ENCODE data around the gene ZAP70.

The ZAP70 gene

DNA sequence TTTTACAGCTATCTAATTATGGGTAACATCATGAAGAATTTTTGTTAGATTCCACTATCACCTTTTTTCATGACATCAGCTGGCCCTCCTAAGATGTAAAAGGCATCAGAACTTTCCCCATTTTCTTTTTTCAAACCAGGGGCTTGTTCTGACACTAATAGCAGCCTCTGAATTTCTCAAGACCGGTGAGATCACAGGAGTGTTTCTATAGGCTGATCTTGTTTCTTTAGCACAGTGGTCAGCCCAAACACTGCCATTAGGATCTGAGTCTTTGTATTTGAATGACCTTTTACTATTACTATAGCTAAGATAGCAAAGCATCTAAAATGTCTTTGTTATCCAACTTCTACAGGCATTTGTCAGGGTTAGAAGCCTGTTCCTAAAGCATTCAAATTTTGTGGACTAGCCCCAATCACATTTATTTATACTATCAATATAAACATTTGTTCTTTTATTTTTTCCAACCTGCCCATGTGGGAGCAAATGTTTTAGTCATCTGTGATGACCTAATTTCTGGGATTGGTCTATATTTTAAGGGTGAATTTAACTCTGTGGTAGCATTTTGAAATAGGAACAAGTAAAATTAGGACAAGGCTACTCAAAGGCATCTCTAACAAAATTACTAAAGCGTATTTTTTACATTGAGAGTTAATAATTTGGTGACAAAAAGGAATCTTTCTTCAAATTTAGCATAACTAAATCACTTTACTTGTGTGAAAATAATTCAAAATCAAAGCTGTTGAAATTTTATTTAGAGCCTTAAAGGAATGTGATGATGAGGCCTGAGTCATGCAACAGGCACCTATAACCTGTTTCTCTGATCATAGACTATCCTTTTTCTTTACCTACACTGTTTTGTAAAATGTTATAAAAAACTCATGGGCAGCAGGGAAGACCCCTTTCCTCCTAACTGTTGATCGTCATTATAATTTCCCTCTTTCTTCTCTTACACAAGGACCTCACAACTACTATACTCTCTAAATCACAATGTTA is 39.3 kb downstream of the ZAP70 start:
- no peak overlapping the region for H3K4me3 ChIP-seq (ENCODE audit: low read length)
- no peak for TF ChIP-seq ZNF274 (IDR thresholded peaks at IDR 0.05; ENCODE audit: low read depth, low read length)

DNA sequence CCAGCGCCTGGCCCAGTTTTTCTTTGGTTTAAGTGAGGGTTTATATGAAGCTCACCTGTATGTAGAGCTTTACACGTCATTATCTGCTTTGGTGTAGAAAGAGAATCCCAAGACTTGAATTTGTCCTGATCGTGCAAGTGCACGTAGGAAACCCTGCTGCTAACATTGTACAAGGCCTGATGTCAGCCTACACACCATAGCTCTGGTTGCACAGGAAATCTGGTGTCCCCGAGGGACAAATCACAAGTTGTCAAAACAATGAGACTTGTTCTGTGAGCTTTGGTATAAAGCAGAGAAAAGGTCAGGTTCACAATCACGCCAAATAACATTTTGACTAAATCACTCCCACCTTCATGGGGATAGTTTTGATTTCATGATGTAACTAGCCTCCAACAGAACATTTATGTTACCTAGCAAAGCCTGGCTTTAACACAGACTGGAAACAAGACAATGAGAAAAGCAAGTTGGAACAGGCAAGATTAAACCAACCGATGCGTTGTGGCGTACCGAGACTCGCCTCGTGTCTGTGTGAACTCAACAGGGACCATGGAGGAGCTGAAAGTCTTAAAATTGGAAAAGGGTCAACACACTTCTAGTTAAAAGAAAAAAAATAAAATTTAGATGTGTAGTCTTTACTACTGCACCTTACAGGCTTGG is 41.4 kb downstream of the ZAP70 start:
- no peak for TF ChIP-seq ZNF274 (IDR thresholded peaks at IDR 0.05; ENCODE audit: low read depth, low read length)
- H3K4me3 ChIP-seq (ENCODE audit: low read length) = no peak overlapping the region

DNA sequence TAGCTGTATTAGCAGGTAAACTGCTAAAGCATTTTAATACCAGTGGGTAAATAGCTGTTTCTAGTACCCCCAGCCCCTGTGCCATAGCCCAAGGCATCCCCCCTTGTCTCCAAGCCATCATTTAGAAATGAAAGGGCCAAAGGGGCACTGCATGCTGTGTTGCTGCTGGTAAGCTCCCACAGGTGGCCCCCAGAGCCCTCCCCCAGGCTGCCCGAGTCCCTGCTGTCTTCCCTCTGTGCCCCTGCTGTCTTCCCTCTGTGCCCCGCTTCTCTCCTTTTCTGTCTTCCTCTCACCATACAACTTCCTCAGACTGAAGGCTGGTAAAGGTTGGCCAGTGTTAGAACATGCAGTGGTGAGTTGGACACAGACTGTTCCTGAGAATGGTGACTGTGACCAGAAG is 42.1 kb downstream of the ZAP70 start:
- H3K4me3 ChIP-seq (ENCODE audit: low read length) = no peak overlapping the region
- TF ChIP-seq ZNF274 (IDR thresholded peaks at IDR 0.05; ENCODE audit: low read depth, low read length) = no peak

DNA sequence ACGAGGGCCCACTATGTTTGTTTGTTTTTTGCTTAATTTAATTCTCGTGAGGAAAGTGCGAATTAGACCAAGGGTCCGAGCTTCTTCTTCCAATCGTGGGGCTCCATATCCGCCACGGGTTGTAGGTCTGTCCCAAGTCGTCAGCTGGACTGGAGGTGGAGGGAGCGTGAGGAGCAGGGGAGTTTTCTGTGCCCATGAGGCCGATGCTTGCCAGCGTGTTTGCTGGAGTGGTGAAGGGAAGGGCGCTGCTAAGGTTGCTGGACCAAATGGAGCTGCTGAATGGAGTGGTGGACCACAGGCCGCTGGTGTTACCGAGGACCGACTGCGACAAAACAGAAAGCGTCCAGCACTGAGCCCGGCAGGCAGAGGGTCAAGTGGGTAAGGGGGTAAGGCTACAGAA is 43.7 kb downstream of the ZAP70 start:
- TF ChIP-seq ZNF274 (IDR thresholded peaks at IDR 0.05; ENCODE audit: low read depth, low read length) = no peak
- H3K4me3 ChIP-seq (ENCODE audit: low read length) = no peak overlapping the region

DNA sequence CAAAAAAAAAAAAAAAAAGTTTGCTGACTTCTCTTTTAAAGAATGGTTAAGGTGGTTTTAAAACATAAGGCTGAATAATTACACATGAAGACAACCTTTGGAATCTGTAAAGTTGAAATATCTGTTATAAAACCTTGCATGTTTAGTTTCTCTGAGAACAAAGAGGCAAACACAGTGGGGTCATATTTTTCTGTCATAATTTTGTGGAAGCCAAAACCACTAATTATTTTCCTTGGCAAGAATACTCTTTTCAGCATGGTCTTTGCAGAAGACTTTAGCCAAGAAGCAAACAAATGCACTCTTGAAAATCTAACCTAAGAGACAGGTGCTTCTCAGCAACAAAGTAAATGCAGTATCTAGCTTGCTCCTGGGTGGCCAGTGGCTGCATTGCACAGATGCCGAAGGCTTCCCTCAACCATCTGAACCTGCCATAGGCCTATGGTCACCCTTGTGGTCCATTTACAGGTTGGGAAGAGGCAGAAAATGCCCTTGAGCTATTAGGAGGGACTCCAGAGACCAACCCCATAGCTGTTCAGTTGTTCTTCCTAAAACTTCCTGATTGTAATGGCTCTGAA is 44.8 kb downstream of the ZAP70 start:
- no peak overlapping the region for H3K4me3 ChIP-seq (ENCODE audit: low read length)
- TF ChIP-seq ZNF274 (IDR thresholded peaks at IDR 0.05; ENCODE audit: low read depth, low read length) = no peak

DNA sequence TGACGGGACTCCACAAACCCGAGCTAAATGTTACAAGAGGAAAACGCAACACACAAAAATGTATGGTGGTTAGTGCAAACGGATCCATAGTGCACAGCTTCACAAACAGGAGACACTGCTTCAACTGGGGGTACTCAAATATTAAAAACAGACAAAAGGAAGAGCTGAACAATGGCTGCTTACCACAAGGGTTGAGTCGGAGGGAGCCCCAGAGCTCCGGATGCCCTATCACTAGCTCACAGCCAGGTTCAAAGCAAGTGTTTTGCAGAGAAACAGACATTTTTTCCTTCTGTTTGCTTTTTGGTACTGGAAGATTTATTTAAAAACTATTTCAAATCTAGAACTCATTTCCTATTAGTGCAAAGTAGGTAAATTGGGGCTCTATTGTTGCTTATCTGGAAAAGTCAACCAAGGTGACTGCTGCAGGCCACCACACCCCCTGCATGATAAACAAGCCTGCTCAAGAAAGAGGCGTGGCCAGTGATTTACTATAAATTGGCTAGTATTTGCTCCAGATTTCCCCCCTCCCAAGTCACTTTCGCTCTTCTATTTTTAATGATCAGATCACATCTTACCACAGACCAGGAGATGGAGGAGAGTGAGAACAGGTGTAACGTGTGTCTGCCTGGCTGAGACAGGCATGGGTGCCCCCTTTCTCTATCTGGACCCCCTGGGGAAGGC is 46.5 kb downstream of the ZAP70 start:
- H3K4me3 ChIP-seq (ENCODE audit: low read length) = no peak overlapping the region
- no peak for TF ChIP-seq ZNF274 (IDR thresholded peaks at IDR 0.05; ENCODE audit: low read depth, low read length)

DNA sequence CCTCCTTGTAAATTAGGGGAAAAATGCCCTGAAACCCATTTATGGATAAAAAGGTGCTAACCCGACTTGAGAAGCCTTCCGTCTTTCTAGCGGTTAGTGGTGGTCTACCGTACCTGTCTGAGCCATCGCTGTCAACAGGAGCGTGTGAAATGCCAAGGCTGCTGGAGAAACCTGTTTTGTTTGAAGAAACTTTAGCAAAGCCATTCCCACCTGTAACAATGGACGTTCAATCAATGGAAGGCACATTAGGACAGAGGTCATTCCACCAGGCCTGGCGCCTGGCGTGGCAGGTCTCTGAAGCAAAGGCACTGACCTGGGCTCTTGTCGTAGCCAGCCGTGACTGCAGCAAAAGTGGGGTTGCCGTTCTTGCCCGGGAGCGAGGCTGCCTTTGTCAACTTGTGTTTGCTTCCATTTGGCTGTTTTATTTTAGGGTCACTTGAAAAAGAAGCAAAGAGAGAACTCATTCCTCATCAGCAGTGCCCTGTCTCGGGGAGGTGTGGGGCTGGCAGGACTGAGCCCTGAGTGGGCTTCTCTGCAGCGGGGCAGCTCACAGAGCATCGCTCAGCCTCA is 47.2 kb downstream of the ZAP70 start:
- no peak overlapping the region for H3K4me3 ChIP-seq (ENCODE audit: low read length)
- TF ChIP-seq ZNF274 (IDR thresholded peaks at IDR 0.05; ENCODE audit: low read depth, low read length) = no peak

DNA sequence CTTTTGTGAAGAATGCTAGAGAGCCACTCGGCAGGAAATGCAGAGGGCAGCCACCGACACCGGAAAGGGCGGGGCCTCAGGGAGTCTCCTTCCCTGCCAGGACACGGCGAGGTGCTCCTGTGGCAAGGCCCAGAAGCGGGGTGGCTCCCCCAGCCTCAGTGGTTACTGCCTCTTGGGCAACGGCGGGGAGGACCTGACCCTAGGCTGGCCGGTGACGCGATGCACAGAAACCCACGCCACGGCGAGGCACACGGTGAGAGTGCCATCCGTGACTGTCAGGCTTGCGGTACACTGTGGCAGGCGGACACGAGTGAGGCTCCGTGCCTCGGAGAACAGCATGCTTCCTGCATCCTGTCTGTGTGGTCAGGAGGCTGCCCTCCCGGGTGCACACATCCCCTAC is 47.8 kb downstream of the ZAP70 start:
- no peak overlapping the region for H3K4me3 ChIP-seq (ENCODE audit: low read length)
- TF ChIP-seq ZNF274 (IDR thresholded peaks at IDR 0.05; ENCODE audit: low read depth, low read length) = no peak

DNA sequence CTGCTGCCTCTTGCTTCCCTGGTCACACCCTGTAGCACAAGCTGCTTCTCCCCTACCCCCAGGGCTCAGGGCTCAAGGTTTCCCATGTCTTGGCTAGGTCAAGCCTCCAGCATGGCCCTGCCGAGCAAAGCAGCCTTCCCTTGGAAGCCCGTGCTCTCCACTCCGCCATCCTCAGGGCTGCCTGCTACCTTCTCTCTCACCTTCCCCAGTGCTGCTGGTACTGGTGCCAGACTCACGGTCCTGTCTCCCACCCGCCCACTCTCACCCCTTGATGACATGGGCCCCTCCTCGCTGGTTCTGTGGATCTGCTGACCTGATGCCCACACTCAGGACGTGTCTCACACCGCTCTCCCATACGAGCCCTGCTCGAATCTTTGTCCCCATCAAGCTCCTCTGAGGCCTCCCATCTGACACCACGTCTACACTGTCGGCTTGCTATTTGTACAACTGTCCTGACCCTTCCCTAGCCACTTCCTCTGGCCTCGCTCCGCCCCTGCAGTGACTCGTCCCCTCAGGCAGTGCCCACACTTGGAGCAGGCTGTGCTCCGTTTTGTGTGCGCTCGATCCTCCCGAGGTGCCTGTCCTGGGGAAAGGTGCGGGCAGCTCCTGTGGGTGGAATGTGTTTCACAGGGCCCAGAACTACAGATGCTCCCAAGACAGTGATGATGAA is 49.9 kb downstream of the ZAP70 start:
- H3K4me3 ChIP-seq (ENCODE audit: low read length) = no peak overlapping the region
- TF ChIP-seq ZNF274 (IDR thresholded peaks at IDR 0.05; ENCODE audit: low read depth, low read length) = no peak

DNA sequence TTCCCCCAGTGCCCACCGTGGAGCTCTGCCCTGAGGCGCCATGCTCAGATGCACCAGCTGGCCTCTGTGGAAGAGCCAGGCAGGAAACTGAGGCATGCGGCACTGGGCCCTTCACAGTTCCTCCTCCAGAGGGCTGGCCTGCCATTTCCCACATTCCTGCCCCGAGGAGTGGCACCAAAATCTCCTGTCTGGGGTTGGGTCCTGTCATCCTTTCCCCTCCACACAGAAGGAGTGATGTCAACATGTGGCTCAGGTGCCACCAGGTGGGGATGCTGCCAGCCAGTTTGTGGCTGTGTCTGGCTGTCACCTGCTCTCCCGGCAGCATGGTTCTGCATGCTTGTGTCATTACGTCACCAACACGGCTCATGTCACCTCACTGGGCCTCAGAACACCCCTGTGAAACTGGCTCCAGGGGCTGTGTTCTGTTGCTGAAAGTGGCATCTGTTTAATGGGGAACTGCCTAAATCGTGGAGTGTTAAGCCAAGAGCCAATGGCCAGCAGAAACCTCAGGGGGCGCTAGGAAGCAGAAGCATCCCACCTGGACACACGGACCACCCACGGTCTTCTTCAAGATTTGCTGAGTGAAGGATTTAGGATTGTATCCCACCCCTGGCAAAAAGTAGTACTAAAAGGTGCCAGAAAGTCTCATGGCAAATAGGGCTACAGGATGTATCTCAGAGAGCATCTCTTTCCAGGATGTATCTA is 51.3 kb downstream of the ZAP70 start:
- no peak overlapping the region for H3K4me3 ChIP-seq (ENCODE audit: low read length)
- TF ChIP-seq ZNF274 (IDR thresholded peaks at IDR 0.05; ENCODE audit: low read depth, low read length) = no peak

DNA sequence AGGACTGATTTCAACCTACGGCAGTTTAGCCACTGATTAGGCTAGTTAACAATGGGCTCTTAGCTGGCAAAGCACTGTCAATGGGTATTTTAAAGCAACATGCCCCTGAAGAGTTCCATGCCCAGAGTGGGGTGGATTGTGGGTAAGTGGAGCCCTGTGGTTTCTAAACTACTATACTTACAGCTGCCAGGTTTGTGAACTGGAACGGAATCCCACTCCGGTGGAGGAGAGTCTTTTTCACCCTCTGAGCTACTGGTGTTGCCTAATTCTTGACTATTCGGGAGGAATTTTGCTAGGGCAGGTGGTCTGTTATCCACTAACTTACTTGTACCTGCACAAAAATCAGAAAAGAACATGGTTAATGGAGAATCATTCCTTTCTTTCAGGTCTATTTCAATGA is 52.6 kb downstream of the ZAP70 start:
- TF ChIP-seq ZNF274 (IDR thresholded peaks at IDR 0.05; ENCODE audit: low read depth, low read length) = no peak
- H3K4me3 ChIP-seq (ENCODE audit: low read length) = no peak overlapping the region

DNA sequence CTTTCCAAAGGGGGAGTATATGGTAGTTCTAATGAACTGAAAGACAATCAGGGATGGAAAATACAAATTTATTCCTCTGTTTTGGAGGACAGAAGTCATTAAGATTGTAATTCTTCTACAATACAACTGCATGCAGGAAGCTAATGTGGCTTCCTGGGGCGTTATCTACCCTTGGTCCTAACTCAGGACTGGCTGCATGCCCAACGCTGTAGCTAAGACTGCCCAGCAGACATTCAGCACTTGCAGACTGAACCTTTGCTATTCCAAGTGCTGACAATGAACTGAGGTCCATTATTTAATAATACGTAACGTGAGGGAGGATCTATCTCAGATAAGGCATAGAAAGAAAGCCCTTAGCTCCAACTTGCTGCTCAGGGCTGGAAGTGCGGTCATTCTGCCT is 53.2 kb downstream of the ZAP70 start:
- H3K4me3 ChIP-seq (ENCODE audit: low read length) = no peak overlapping the region
- no peak for TF ChIP-seq ZNF274 (IDR thresholded peaks at IDR 0.05; ENCODE audit: low read depth, low read length)

DNA sequence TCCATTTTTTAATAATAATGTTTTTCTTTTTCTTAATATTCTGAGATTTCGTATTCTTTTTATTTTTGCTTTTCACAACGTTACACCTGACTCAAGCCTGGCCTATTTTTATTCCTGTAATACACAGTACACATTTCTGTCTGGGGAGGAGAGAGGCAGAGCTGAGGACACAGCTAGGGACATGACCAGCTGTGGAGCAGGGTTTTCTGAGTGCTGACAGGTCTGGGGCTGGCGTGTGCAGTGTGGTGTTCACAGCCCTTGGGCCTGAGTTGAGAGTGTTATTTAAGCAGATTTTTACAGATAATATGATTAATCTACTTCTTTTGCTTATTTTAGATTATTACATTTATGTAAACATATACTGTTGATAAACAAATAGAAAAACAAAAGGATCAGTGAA is 55.9 kb downstream of the ZAP70 start:
- TF ChIP-seq ZNF274 (IDR thresholded peaks at IDR 0.05; ENCODE audit: low read depth, low read length) = no peak

More for the DNA sequence above, 55.9 kb downstream of the ZAP70 start:
- no peak overlapping the region for H3K4me3 ChIP-seq (ENCODE audit: low read length)
